ENCODE data around the gene AKAP6.
"Not testable (repeated sequence)": the region's sequence is repeated elsewhere in the genome, so short reads cannot be mapped to it uniquely, and the experiment has no call there.

The AKAP6 gene

GRCh38 chr14:32373174-32373573, 44.1 kb downstream of the AKAP6 start:
- DNase-seq: not testable (repeated sequence)

GRCh38 chr14:32374155-32374554, 45.1 kb downstream of the AKAP6 start:
- no peak for DNase-seq

- DNase-seq: no peak
Observed at GRCh38 chr14:32375663-32376062, 46.6 kb downstream of the AKAP6 start.

DNA sequence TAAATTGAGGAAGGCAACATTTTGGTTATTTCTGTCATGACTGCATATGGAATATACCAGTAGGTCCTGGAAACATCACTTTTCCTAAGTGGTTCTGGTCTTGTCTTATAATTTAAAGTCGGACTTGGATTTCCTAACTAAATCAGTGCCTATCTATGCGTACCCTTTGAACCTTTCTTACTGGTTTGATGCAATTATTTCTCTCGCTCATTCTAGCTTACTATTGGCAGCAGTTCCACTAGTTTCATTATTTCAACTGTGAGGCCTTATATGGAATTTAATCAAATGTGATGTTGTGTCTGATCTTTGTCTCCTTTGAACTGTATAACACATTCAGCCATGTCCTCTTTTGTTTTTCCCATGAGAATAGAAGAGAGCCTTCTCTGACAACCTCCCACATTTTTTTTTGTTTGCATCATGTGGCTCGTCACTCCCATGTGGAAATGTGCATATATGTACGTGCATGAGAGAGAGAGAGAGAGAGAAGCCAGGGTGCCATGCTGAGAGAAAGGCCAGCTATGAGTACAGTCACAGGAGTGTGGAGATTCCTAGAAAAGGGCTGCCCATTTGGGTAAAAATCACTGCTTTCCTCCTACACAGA, 48.0 kb downstream of the AKAP6 start:
- no peak for DNase-seq

DNA sequence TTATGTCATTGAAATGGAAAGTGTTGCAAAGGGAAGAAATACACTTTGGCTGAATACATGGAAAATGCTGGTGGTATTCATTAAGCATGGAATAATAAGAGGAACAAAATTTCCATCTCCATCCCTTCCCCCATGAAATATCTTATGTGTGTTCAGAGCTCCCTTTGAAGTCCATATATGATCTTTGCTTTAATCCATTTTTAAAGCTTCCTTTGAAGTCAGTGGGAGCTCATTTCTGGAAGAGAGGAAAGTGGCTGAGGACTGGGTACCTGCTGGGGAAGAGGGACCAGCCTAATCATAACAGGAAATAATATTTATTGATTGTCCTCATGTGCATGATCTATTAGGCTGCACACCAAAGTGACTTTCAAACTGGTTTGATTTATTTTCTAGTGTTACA, 49.2 kb downstream of the AKAP6 start:
- DNase-seq: no peak

GRCh38 chr14:32379447-32379846, 50.3 kb downstream of the AKAP6 start:
- DNase-seq: no peak

DNA sequence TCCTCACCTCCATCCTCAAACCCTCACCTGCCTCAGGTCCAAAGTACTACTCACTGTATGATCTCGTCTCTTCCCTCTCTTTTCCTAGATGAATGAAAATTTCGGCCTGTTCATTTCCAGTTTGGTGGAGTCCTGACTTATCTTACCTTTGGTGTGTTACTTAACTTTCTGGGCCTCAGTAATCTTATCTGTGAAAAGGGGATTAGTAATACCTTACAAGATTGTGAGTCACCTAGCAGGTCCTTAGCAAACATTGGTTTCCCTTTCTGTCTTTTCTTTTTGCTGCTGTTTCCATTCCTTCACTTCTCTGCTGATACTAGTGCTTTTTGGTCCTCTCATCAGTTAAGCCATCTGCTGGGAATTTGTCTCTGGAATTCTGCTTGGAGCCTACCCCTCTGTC, 52.8 kb downstream of the AKAP6 start:
- DNase-seq: no peak

DNA sequence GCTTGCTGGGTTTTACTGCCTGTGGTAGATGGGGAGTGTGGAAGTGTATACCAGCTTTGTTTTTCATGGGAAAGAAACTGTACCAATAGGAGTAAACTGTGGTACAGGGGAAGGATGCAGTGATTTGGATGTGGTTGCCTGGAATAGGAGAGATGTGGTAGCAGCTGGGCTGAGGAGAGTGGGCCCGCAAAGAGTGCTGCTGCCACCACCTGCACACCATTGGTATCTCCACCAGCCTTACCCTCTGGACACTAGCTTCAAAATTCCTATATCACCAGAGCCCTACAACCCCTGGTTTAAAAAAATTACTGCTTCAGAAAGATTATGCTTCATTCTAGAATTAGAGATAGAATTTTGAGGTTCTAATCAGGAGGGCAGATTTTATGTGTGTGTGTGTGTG, 53.6 kb downstream of the AKAP6 start:
- peak; percentile 24 for DNase-seq

GRCh38 chr14:32383364-32384009, 54.4 kb downstream of the AKAP6 start:
- peak; percentile 15 for DNase-seq

GRCh38 chr14:32384464-32384863, 55.4 kb downstream of the AKAP6 start:
- no peak for DNase-seq

DNA sequence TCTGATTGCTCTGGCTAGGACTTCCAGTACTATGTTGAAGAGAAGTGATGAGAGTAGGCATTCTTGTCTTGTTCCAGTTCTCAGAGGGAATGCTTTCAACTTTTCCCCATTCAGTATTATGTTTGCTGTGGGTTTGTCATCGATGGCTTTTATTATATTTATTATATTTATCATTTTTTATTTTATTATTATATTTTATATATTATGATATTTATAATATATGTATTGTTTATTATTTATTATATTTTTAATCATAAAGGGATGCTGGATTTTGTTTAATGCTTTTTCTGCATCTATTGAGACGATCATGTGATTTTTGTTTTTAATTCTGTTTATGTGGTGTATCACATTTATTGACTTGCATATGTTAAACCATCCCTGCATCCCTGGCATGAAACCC, 58.2 kb downstream of the AKAP6 start:
- not testable (repeated sequence) for DNase-seq

DNA sequence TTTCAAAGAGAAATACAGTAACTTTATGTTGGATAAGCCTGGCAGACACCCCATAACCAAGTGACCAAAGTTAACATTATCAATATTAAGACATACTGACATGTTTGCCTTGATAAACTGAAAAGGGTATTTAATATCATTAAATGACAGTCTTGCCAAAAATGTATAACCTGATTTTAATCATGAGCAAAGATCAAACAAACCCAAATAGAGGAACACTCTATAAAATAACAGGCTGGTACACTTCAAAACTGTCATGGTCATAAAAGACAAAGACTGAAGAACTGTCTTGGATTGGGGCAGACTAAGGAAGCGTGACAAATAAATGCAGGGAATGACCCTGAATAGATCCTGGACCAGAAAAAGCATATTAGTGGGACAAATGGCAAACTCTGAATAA, 64.0 kb downstream of the AKAP6 start:
- no peak for DNase-seq

GRCh38 chr14:32394038-32394437, 64.9 kb downstream of the AKAP6 start:
- no peak for DNase-seq

- DNase-seq: no peak
Observed at GRCh38 chr14:32396885-32397284, 67.8 kb downstream of the AKAP6 start.

DNA sequence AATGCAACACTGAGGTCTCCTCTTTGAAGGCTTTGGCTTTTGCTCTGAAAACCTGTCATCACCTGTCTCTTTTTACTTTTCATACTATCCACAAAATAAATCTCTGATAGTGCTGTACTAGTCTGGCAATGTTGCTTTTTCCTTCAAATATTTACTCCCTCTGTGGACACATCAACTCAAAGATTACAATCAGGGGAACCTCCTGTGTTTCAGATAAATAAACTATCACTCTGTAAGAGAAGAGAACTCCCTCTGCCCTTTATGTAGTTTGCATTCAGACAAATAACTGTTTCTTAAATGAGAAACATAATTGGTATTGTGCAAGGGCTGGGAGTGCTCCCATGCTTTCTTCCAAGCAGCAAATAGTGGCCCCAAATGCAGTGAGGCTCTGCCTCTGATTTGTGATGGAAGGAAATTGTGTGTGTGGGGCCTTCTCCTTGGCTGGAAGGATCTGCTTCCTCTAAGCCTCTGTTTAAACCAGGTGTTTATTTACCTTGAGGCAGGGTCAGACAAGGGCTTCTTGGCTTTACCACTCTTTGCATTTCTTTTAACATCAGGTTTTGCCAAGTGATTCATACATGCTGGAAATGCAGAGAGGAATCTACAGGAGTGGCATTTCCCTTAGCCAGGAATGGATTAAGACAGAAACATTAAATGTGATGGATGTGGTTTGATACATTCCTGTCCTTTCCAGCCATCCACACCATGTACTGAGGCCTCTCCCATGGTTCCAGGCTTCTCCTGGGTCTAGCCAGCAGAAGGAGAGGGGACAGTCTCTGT, 69.0 kb downstream of the AKAP6 start:
- no peak for DNase-seq

- DNase-seq: no peak
Observed at GRCh38 chr14:32399920-32400319, 70.8 kb downstream of the AKAP6 start.

DNA sequence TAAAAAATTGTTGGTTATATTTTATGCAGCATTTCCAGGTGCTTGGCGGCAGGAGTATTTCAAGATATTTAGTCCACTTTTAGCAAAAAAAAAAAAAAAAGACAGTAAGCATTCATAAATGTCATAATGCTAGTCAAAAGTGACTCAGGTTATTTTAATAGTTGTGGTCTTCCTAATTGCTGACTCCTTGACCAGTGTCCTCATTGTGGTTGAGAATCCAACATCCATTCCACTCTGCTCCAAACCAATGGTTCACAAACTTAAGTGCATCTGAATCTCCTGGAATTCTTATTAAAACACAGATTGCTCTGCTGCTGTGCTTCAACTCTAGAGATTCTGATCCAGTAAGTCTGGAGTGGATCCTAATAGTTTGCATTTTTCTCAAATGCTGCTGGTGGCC, 71.4 kb downstream of the AKAP6 start:
- DNase-seq: no peak

GRCh38 chr14:32403021-32403420, 73.9 kb downstream of the AKAP6 start:
- no peak for DNase-seq

DNA sequence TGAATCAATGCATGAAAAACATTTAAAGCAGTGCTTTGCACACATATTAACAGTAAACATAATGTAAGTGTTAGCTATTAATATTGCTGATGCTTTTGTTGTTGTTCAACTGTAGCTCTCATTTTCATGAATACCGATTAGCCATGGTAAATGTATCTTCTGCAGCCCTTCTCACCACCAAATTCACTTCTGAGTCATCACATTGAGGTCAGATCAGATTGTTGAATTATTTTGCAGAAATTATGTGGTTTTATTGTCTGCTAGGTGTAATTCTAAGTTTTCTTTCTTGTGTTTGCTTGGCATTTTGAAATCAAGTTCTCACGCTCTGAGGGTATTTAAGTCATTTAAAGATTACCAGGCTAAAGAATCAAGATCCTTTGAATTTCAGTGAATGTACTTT, 74.6 kb downstream of the AKAP6 start:
- no peak for DNase-seq

- no peak for DNase-seq
Observed at GRCh38 chr14:32404784-32405573, 75.9 kb downstream of the AKAP6 start.

- no peak for DNase-seq
Observed at GRCh38 chr14:32405856-32406255, 76.8 kb downstream of the AKAP6 start.

DNA sequence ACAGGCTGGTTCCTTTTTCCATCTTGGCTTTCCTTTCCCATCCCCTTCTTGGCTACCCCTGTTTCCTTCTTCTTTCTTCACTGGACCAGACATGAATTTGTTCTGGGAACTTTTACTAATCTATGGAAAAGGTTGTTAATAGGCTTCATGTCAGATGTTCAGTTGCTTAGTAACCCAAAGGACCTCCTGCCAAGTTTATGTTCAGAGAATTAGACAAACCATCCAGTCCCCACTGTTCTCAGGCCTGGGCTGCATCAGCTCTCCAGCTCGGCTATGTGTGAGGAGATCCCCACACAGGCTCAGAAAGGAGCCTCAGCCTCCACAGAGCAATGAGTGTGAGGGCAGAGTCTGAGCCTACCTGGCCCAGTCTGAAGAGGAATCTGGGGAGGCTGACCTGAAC, 78.0 kb downstream of the AKAP6 start:
- no peak for DNase-seq

GRCh38 chr14:32408018-32408417, 78.9 kb downstream of the AKAP6 start:
- no peak for DNase-seq

- DNase-seq: no peak
Observed at GRCh38 chr14:32412103-32412502, 83.0 kb downstream of the AKAP6 start.

All from OCI-M1 (cell line).